Measurements from ENCODE around the gene SFRP2. TPM values are rescaled to one million over a fixed set of nuclear protein-coding genes. Genes with fewer than 3 reads are reported as not detected.

Gene SFRP2
- total and polyA plus RNA-seq, 11 donors = 0.06 to 18.8 (median 0.37) TPM; not detected in 2

DNA sequence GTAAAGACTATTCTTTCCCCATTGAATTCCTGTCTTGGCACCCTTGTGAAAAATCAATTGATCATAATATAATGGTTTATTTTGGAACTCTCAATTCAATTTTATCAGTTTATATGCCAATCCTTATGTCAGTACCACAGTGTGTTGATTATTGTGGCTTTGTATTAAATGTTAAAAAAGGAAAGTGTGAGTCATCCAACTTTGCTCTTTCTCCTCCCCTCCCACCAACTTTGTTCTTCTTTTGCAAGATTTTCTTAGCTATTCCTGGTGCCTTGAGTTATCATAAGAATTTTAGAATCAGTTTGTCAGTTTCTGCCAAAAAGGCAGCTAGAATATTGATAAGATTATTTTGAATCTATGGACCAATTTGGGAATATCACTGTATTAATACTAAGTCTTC lies 17.8 kb downstream of the SFRP2 start:
- no peak for ATAC-seq
- Histone ChIP-seq H3K27me3 (peaks cover 0 to 21% (median 0%) of the 10 kb centered on the region in 9 donors), H3K27ac (no peak overlapping the region), H3K9me3 (peaks cover 0 to 7% (median 0%) of the 10 kb centered on the region in 12 donors), H3K36me3 (no peaks in the 10 kb centered on the region), H3K4me1 (no peaks in the 10 kb centered on the region), H3K4me3 (no peak overlapping the region)
- no peak for DNase-seq
- TF ChIP-seq, protein P1, sequence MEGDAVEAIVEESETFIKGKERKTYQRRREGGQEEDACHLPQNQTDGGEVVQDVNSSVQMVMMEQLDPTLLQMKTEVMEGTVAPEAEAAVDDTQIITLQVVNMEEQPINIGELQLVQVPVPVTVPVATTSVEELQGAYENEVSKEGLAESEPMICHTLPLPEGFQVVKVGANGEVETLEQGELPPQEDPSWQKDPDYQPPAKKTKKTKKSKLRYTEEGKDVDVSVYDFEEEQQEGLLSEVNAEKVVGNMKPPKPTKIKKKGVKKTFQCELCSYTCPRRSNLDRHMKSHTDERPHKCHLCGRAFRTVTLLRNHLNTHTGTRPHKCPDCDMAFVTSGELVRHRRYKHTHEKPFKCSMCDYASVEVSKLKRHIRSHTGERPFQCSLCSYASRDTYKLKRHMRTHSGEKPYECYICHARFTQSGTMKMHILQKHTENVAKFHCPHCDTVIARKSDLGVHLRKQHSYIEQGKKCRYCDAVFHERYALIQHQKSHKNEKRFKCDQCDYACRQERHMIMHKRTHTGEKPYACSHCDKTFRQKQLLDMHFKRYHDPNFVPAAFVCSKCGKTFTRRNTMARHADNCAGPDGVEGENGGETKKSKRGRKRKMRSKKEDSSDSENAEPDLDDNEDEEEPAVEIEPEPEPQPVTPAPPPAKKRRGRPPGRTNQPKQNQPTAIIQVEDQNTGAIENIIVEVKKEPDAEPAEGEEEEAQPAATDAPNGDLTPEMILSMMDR (IDR thresholded peaks at IDR 0.05) = no peak
- no peak for TF ChIP-seq POLR2A (IDR thresholded peaks at IDR 0.05)
- intact Hi-C loops (cut with DNase I) = no loop called here

GRCh38 chr4:153766758-153767157 lies 22.1 kb downstream of the SFRP2 start:
- TF ChIP-seq, protein P1 (IDR thresholded peaks at IDR 0.05) = no peak
- TF ChIP-seq POLR2A (IDR thresholded peaks at IDR 0.05) = no peak
- WGBS, 4 donors = 86 to 94% (median 90%) methylated on average over 6 of the region's 6 CpGs
- peaks cover 0 to 7% (median 0%) of the 10 kb centered on the region in 12 donors for H3K9me3 ChIP-seq
- ATAC-seq = no peak
- H3K4me3 ChIP-seq = no peak overlapping the region
- intact Hi-C loops (cut with DNase I) = no loop called here
- H3K27ac ChIP-seq = no peak overlapping the region
- DNase-seq = no peak
- H3K36me3 ChIP-seq = no peaks in the 10 kb centered on the region
- H3K4me1 ChIP-seq = no peaks in the 10 kb centered on the region
- peaks cover 0 to 13% (median 0%) of the 10 kb centered on the region in 9 donors for H3K27me3 ChIP-seq

- Histone ChIP-seq H3K4me3 (no peak overlapping the region), H3K4me1 (no peaks in the 10 kb centered on the region), H3K27me3 (peaks cover 0 to 20% (median 3%) of the 10 kb centered on the region in 9 donors), H3K36me3 (no peaks in the 10 kb centered on the region), H3K9me3 (peaks cover 0 to 4% (median 0%) of the 10 kb centered on the region in 12 donors), H3K27ac (no peak overlapping the region)
- ATAC-seq (no peak), DNase-seq (no peak)
- WGBS, 4 donors = 84 to 89% (median 86%) methylated on average over 8 of the region's 8 CpGs
- TF ChIP-seq POLR2A (IDR thresholded peaks at IDR 0.05) = no peak
- TF ChIP-seq, protein P1 (IDR thresholded peaks at IDR 0.05) = no peak
- intact Hi-C loops (cut with DNase I) = no loop called here
Observed at GRCh38 chr4:153765894-153766293, 23.0 kb downstream of the SFRP2 start.

- peaks cover 0 to 4% (median 0%) of the 10 kb centered on the region in 12 donors for H3K4me1 ChIP-seq
- ATAC-seq (no peak), DNase-seq (no peak)
- no peak overlapping the region for H3K4me3 ChIP-seq
- H3K9me3 ChIP-seq = no peaks in the 10 kb centered on the region
- TF ChIP-seq POLR2A (IDR thresholded peaks at IDR 0.05) = no peak
- TF ChIP-seq, protein P1 (IDR thresholded peaks at IDR 0.05) = no peak
- intact Hi-C loops (cut with DNase I) = no loop called here
- no peak overlapping the region for H3K27ac ChIP-seq
- no peaks in the 10 kb centered on the region for H3K36me3 ChIP-seq
- WGBS, 4 donors = 66 to 84% (median 76%) methylated on average over 5 of the region's 5 CpGs
- H3K27me3 ChIP-seq = peaks cover 0 to 30% (median 6%) of the 10 kb centered on the region in 9 donors
Observed at GRCh38 chr4:153764601-153765368, 24.1 kb downstream of the SFRP2 start.

All from heart left ventricle (tissue), 16 donors.